RWPE2 (cell line): Measurements from ENCODE around the gene NR2C1.
"Not testable (repeated sequence)": the region's sequence is repeated elsewhere in the genome, so short reads cannot be mapped to it uniquely, and the experiment has no call there.

Experiments
- ATAC-seq: fragments of 200-7000 bp; cut with Tn5 transposase; 3 replicates; pipeline ENCODE4 v1.9.1; 2021; ENCODE audit warnings: low read depth
- DNase-seq: peaks from one replicate; pipeline ENCODE4 v3.0.0-alpha.2; 2020; ENCODE audit warnings: low spot score
- H3K27ac ChIP-seq: fragments of 450-650 bp; 2 replicates; pipeline ENCODE4 v1.5.1; 2017; ENCODE audit warnings: mild to moderate bottlenecking; ENCODE audit not compliant: poor library complexity, severe bottlenecking
- H3K27me3 ChIP-seq: fragments of 250-450 bp; sonication (Bioruptor Pico); 2 replicates; pipeline ENCODE4 v1.5.1; 2021; ENCODE audit warnings: mild to moderate bottlenecking, moderate library complexity; ENCODE audit not compliant: insufficient read depth, poor library complexity, severe bottlenecking
- H3K36me3 ChIP-seq: fragments of 250-450 bp; sonication (Bioruptor Pico); 2 replicates; pipeline ENCODE4 v1.5.1; 2020; ENCODE audit warnings: low read depth, mild to moderate bottlenecking, moderate library complexity
- H3K4me1 ChIP-seq: fragments of 250-450 bp; sonication (Bioruptor Pico); 2 replicates; pipeline ENCODE4 v1.5.1; 2021; ENCODE audit warnings: mild to moderate bottlenecking, moderate library complexity; ENCODE audit not compliant: insufficient read depth, poor library complexity, severe bottlenecking
- H3K4me3 ChIP-seq: fragments of 250-450 bp; sonication (Bioruptor Pico); 2 replicates; pipeline ENCODE4 v1.5.1; 2021; ENCODE audit warnings: mild to moderate bottlenecking, moderate library complexity; ENCODE audit not compliant: severe bottlenecking
- H3K9me3 ChIP-seq: fragments of 250-450 bp; sonication (Bioruptor Pico); 2 replicates; pipeline ENCODE4 v1.5.1; 2021; ENCODE audit warnings: mild to moderate bottlenecking, moderate library complexity; ENCODE audit not compliant: severe bottlenecking
- CTCF ChIP-seq: fragments of 450-650 bp; IDR thresholded peaks from one replicate; pipeline ENCODE4 v1.5.1; 2017; ENCODE audit warnings: mild to moderate bottlenecking, moderate library complexity; ENCODE audit not compliant: poor library complexity, severe bottlenecking

Gene NR2C1

DNA sequence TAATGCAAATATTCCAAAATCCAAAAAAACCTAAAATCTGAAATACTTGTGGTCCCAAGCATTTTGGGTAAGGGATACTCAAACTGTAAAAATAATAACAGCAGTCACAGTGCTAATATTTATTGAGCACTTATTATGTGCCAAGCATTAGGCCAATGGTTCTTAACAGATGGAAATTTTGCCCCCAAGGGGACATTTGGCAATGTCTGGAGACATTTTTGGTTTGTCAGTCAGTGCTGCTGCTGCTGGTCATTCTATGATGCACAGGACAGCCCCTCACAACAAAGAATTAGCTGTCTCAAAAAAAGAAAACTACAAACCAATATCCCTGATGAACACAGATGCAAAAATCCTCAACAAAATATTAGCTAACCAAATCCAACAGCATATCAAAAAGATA is 75.7 kb downstream of the NR2C1 start:
- no peak overlapping the region for H3K4me3 ChIP-seq

DNA sequence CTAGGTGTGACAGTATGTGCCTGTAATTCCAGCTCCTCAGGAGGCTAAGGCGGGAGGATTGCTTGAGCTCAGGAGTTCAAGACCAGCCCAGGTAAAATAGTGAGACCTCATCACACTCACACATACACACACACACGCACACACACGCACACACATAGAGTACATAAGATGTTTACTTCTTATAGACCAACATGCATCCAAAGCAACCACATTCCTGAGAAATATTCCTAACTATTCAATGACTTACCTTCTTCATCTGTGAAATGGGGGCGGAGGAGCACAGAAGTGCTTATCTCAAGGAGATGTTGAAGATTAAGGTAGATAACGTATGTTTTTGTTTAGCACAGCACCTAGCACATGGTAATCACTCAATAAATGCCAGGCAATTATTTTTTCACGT is 76.4 kb downstream of the NR2C1 start:
- Histone ChIP-seq H3K27me3 (no peaks in the 10 kb centered on the region), H3K4me3 (no peak overlapping the region), H3K27ac (no peak overlapping the region), H3K36me3 (peaks cover 51% of the 10 kb centered on the region), H3K4me1 (peaks cover 12% of the 10 kb centered on the region), H3K9me3 (no peaks in the 10 kb centered on the region)
- ATAC-seq, result no peak
- no peak for TF ChIP-seq CTCF
- no peak for DNase-seq

More for the DNA sequence above, 75.7 kb downstream of the NR2C1 start:
- no peaks in the 10 kb centered on the region for H3K27me3 ChIP-seq
- H3K4me1 ChIP-seq, result peaks cover 12% of the 10 kb centered on the region
- H3K9me3 ChIP-seq, result no peaks in the 10 kb centered on the region
- peaks cover 45% of the 10 kb centered on the region for H3K36me3 ChIP-seq
- no peak overlapping the region for H3K27ac ChIP-seq
- ATAC-seq (no peak), DNase-seq (no peak)
- no peak for TF ChIP-seq CTCF

DNA sequence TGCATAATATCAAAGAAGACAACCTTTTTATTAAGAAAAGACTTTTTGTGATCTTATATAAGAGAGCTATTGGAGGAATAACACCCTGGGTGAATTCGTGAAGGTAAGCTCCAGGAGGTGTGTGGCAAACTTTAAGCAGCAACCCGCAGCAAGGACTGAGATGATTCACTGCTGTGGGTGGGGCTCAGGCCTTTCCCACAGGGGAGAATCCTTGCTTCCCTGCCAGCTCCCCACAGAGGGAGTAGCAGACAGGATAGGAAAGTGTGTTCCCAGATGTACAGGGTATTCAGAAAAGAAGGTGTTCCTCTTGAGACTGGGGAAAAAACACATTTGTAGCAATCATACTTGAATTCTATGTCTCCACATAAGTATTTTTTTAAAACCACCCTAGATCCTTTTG is 79.1 kb downstream of the NR2C1 start:
- DNase-seq (peak; percentile 71), ATAC-seq (peak; percentile 100)
- Histone ChIP-seq H3K36me3 (peaks cover 38% of the 10 kb centered on the region), H3K27me3 (no peaks in the 10 kb centered on the region), H3K27ac (no peak overlapping the region), H3K4me3 (no peak overlapping the region), H3K4me1 (peaks cover 12% of the 10 kb centered on the region), H3K9me3 (no peaks in the 10 kb centered on the region)
- no peak for TF ChIP-seq CTCF

- H3K27ac ChIP-seq, H3K9me3 ChIP-seq, H3K27me3 ChIP-seq, DNase-seq, H3K4me3 ChIP-seq, ATAC-seq: not testable (repeated sequence)
- peaks cover 40% of the 10 kb centered on the region for H3K36me3 ChIP-seq
- peaks cover 12% of the 10 kb centered on the region for H3K4me1 ChIP-seq
These were observed 79.6 kb downstream of the NR2C1 start for GRCh38 chr12:94993855-94994254.

DNA sequence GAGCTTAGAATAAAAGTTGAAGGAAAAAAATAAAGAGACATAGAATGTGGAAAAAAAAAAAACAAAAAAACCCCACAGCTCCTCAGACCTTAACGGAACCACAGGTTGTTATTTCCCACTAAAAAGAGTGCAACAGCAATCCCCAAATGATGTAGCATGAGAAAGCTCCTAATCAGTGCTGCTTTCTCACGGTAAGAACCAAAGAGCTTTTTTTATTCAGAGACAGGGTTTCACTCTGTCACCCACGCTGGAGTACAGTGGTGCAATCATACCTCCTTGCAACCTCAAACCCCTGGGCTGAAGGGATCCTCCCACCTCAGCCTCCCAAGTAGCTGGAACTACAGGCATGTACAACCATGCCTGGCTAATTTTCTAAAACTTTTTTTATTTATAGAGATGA is 83.2 kb downstream of the NR2C1 start:
- Histone ChIP-seq H3K4me1 (peaks cover 9% of the 10 kb centered on the region), H3K27ac (no peak overlapping the region), H3K9me3 (no peaks in the 10 kb centered on the region), H3K4me3 (no peak overlapping the region), H3K27me3 (no peaks in the 10 kb centered on the region), H3K36me3 (peaks cover 41% of the 10 kb centered on the region)
- no peak for ATAC-seq
- no peak for DNase-seq
- no peak for TF ChIP-seq CTCF
